GM18511 (cell line): ENCODE results near the gene TFAP2C.

Experiments used
- ATAC-seq: cut with Tn5 transposase; IDR thresholded peaks from one replicate; pipeline ENCODE4 v1.9.1; 2021; ENCODE audit warnings: mild to moderate bottlenecking, moderate library complexity; ENCODE audit not compliant: unreplicated experiment

TFAP2C gene

DNA sequence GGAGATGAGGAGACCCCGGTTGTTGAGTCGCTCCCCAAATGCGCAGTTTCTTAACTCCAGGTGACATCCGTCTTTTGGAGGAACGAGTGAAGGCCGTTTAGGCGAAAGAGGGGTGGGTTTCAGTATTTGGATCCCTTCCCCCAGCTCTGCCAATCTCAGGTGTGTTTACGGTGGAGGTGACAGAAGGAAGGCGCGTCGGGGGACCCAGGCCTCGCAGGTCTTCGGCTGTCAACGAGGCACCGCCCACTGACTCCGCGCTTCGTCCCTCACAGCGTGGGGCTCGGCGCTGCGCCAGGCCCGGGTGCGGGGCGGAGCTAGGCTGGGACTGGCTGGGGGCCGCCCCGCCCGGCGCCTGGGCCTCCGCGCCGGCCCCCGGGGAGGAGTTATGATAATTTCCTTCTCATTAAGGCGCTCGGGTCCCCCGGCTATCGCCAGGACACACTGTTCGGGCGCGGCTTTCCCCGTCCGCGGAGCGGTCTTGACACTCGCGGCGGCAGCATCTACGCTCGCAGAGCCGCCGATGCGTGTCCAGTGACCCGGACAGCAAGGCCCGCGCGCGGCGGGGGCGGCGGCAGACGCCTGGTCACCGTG lies at the start of gene TFAP2C:
TSS of gene TFAP2C (plus strand) at position 434 of the 591 bp plus-strand sequence. CDS start 239 bp downstream, outside the sequence.
- ATAC-seq, result peak; percentile 69

DNA sequence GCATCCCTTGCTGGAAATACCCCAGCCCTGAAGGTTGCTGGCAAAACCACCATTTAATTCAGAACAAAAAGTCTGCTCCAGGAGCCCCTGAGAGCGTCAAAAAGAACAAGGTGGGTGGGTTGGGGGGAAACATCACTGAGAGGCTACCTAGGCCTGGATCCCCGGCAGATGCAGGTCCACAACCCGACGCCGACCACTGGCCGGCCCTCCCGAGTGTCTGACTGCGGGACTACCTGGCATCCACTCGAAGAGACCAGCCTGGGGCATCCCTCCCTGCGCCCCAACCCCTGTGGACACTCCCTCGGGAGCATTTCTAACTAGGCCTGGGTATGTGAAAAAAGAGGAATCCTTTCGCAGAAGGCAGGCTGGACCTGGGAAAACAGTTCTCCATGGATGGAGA lies 48.9 kb upstream of the TFAP2C start:
- no peak for ATAC-seq

DNA sequence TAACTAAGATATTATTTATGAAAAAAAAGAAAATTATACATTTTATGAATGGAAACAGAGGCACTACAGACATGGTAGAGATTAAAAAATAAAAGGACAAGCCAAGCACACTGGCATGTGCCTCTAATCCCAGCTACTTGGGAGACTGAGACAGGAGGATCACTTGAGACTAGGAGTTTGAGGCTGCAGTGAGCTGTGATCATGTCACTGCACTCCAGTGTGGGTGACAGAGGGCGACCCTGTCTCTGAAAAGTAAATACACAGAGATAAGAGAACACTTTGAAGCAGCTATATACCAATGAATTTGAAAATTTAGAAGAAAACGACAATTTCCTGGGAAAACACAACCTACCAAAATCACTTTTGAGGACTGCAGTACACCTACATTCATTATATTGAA lies 47.4 kb upstream of the TFAP2C start:
- ATAC-seq, result no peak

DNA sequence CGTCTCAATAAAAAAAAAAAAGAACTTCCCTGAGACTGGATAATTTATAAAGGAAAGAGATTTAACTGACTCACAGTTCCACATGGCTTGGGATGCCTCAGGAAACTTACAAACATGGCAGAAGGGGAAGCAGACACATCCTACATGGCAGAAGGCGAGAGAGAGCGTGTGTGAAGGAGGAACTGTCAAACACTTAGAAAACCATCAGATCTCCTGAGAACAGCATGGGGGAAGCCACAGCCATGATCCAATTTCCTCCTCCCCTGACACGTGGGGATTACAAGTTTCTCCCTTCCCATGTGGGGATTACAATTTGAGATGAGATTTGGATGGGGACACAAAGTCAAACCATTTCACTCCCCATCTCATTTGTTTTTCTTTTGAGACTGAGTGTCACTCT lies 46.6 kb upstream of the TFAP2C start:
- ATAC-seq, result no peak

DNA sequence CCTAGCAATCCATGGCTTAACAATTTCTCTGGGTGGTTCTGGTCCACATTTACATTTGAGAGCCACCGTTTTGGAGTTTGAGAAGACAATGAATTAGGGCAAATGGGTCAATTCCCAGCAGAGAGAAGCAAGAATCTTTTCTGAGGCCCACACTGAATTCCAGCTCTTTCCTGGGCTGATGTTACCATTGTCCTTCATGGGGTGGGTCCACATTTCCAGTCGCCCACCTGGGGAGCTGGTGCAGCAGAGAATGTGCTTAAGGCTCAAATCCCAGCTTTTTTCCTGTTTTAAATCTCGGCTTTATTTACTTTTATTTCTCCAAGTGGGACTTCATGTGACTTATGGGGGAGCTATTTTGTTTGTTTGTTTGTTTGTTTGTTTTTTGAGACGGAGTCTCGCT lies 44.2 kb upstream of the TFAP2C start:
- no peak for ATAC-seq

DNA sequence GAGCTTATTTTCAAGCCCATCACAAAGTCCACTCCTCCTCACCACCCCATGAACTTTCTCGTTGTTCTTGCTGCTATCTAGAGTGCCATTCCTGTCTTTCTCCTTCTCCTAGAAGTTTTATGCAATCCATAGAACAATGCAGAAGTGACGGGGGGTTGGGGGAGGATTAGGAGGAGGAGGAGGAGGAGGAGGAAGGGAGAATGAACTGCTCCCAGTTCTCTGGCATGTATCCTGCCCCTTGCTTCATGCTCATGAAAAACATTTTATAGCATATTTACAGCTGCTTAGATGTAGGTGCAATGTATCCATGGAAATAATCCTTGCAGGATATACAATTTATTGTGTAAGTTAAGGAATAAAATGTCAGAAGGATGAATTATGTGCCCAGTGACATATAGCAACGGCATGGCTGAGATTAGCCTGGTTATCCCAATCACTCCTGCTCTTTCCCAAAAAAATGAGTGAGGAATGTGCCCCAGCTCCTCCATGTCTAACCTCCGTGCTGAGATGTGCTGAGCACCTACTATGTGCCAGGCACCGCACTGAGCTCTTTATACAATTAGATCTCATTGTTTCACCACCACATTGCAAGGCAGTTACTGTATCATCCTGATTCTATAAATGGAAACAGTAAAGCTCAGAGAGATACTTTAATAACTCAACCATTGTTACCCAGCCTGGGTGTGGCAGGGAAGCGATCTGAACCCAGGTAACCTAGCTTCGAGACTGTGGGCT lies 41.6 kb upstream of the TFAP2C start:
- ATAC-seq, result no peak

DNA sequence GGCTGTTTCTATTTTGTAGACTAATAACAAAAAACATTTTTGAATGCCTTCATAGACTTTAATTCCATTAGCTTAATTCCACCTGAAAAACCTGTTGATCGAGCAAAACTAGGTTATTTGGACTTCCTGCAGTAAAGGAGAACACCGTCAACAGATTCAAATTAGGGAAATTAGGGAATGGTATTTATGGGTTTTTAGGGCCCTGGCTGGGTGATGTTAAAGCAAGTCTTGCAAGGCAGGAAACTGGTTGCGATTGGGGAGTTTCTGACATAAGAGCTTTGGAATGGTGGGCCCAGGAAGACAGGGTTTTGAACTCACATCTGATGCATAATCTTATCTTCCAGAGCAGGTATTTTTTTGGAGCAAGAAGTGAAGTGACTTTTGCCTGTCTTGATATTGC lies 40.1 kb upstream of the TFAP2C start:
- no peak for ATAC-seq

DNA sequence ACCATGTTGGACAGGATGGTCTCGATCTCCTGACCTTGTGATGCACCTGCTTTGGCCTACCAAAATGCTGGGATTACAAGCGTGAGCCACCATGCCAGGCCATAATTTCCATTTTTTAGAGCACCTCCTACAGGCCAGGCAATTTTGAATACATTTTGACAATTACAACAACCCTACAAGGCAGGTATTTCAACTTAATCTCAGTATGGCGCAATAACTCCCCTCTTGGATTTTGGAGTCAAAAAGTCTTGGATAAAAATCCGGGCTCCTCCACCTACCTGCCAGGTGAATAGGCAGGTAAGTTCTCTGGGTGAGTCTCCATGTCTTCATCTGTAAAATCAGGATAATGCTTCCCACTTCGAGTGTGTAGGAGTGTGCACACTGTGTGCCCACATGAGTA lies 39.5 kb upstream of the TFAP2C start:
- no peak for ATAC-seq

DNA sequence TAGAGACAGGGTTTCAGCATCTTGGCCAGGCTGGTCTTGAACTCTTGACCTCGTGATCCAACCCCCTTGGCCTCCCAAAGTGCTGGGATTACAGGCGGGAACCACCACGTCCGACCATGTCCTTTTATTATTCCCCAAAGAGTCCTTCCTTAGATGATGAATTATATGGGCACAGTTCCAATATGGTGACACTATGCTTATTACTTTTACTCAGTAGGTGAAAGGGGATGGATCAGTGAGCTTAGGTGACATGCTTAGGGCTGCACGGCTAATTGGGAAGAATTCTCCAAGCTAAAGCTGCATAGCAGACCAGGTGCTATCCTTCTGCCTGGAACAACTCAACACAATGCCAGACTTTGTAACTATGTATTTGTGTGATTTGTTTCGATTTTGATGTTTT lies 38.2 kb upstream of the TFAP2C start:
- no peak for ATAC-seq

DNA sequence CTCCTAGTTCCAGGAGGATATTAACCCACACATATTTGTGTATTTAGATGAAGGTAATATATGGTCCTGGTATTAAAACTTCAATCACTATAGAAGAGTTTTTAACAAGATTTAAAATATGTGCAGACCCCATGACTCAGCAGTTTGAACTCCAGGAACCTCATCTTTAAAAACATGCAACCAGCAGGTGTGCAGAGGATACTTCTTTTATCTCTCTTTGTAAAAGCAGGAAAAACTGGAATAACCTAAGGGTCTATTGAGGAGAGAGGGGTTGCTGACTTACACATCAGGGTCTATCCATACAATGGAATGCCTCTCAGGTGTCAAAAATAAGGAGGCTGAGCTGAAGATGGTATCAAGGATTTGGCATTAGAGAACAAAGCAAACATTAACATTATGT lies 36.9 kb upstream of the TFAP2C start:
- no peak for ATAC-seq

DNA sequence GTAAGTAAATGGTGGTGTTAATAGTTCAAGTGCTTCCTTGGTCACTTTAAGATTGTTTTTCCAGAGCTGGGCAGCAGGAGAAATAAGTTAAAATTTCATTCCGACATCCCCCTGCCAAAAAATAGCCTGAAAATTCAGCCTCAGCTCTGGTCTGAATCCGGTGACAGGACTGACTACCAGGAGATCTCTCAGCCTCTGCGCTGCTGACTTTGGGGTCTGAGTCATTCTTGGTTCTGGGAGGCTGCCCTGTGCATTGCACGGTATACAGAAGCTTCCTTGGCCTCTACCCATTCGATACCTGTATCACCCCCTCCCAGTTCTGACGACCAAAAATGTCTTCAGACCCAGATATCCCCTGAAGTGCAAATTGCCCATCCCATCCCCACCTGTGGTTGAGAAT lies 36.3 kb upstream of the TFAP2C start:
- ATAC-seq, result no peak

DNA sequence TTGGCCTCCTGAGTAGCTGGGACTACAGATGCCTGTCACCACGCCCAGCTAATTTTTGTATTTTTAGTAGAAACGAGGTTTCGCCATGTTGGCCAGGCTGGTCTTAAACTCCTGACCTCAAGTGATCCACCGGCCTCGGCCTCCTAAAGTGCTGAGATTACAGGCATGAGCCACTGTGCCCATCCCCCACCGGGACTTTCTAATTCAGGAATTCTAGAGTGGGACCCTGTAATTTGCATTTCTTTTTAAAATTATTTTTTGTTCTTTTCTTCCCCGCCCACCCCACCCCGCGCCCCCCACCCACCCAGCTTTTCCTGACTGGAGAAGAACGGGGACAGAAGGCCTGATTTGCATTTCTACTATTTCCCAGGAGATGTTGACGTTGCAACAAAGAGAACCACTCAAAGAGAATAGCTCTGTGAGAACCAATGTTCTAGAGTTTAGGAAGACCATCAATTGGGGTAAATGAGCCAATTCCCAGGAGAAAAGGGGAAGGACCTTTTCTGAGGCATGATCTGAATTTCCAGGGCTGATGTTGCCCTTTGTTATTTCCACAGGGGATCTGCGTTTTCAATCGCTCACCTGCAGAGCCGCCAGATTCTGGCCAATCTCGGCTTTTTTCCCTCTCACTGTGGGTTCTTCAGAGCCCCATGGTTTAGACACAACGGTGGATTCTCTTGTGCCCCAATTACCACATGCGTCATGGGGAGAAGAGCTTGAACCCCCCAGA lies 33.2 kb upstream of the TFAP2C start:
- no peak for ATAC-seq

DNA sequence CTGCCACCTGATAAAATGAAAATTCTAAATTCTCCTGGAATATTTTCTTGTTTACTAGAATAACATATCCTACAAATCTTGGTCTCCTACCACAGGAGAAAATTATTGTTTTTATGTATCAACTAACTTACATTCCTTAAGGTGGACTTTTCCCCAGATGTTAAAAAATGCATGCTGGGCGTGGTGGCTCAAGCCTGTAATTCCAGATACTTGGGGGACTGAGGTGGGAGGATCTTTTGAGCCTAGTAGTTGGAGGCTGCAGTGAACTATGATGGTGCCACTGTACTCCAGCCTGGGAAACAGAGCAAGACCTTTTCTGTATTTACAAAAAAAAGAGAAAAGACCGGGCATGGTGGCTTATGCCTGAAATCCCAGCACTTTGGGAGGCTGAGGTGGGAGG lies 27.9 kb upstream of the TFAP2C start:
- no peak for ATAC-seq

DNA sequence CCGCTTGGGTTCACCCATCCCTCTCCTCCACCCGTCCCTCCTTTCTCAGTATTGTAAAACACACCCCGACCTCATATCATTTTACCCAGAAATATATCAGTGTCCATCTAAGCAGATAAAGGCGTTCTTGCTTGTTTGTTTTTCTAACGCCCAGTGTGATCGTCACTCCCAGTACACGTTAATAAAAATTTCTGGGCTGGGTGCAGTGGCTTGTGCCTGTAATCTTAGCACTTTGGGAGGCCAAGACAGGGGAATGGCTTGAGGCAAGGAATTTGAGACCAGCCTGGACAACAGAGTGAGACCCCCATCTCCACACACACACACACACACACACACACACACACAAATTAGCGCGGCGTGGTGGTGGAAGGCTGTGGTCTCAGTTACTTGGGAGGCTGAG lies 24.4 kb upstream of the TFAP2C start:
- no peak for ATAC-seq

DNA sequence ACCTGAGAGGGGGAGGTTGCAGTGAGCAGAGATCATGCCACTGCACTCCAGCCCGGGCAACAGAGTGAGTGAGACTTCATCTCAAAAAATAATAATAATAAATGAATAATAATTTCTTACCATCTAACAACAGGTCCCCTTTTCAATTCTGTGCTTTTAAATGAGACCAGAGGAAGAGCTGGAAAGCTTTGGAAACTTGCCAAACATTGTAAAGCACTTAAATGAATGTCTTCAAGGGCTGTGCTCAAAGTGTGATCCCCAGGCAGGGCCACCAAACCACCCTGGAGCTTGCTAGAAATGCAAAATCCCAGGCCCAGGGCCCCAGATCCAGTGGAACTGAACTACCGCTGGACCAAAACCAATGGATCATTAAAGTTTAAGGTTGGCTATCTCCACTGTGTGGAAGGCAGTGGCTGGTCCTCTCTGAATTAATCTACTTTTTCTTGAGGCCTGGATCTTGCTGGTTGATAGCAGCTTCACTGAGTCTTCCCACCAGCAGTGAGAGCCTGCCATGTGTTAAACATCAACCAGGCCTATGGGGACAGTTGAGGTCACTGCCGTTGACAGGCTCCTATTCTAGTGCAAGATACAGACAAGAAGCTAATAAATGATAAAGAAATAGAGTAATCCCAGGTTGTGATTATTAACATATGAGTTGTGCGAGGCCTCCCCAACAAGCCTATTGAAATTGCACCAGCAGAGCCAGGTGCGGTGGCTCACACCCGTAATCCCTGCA lies 23.7 kb upstream of the TFAP2C start:
- no peak for ATAC-seq

DNA sequence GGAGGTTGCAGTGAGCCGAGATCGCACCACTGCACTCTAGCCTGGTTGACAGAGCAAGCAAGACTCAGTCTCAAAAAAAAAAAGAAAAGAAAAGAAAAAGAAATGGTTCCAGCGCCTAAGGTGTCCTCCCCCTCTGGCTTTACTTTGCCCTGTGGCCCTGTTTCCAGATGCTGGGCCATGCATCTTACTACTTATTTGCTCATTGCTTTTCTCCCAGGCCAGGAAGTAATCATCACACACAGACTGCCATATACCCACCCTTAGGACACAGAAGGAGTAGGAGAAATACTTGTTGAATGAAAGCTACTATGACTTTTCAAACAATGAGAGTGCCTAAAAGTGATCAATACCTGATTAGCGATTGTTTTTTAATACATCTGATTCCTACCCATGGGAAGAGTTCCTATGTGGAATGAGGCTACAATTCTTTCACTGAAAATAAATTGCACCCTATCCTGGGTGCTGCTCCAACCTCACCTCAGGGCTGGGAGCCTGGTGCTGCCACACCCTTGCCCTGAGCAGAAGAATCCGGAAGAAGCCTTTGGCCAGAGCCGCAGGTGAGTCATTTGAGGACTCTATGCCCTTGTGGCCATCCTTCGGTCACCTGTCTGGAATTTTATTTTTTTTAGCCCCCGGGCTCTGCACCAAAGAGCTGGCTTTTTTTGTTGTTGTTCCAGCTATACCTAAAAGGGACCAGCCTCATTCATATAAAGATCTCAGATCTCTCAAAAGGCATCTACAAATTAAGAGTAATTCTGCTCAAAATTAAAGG lies 22.7 kb upstream of the TFAP2C start:
- ATAC-seq, result no peak

DNA sequence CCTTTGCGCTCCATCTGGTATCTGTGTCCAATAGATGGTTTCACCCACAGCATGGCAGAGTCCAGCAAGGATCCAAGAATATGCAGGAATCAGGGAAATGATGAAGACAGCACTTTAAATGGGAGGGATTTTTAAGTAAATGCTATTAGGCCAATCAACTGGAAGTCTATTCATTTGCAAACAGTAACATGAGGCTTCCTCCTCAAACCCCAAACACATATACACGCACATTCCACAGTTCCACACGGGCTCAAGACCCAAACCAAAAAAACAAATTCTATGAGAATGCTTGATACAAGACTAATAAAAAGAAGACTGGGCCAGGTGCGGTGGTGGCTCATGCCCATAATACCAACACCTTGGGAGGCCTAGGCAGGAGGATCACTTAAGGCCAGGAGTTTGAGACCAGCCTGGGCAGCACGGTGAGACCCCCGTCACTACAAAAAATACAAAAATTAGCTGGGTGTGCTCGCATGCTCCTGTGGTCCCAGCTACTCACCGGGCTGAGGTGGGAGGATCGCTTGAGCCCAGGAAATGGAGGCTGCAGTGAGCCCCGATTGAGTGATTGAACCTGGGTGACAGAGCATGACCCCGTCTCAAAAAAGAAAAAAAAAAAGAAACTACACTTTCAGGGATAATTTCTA lies 21.9 kb upstream of the TFAP2C start:
- no peak for ATAC-seq

DNA sequence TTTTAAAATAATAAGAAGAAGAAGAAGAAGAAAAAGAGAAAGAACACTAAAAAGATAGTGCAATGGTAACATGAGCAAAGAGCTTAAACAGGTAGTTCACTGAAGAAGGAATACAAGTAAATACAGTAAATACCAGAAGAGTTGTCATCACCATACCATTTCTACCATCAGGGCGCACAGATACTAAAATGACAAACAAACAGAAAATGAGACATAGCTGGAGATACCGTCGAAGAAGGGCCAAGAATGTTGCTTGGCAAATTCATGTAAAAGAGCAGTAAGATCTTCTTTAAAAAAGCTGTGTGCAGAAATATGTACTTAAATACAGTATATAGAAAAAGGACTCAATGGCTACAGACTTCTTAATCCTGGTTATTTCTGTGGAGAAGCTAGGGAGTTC lies 20.7 kb upstream of the TFAP2C start:
- no peak for ATAC-seq

DNA sequence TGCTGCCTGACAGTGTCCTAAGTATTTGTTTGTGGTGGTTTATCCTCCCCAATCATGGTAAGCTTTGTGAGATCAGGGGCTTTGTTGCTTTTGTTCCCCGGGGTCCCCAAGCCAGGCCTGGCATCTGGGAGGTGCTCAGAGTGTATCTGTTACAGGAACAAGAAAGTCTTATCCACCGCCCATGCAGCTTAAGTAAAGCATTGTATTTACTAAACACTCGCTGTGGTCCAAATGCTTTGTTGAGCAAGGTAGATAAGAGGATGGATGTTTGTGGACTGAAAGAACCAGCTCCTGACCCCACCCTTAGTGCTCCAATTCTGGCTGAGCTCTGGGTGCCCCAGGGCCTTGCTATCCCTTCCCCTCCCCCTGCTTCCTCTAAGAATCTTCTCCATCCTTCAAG lies 19.8 kb upstream of the TFAP2C start:
- no peak for ATAC-seq

DNA sequence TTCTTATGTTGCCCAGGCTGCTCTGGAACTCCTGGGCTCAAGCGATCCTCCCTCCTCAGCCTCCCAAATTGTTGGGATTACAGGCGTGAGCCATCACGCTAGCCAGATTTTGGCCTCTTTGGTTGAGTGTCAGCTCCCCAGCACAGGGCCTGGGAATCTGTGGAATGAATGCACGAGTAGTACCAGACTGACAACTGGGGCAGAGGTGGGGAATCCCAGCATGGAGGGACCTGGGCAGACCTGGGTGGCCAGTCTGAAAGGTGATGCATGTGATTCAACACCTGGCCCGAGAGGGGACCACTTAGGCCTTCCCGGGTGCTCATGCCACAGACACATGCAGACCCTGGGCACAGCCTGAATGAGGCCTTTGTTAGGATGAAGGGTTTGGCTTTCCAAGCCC lies 19.0 kb upstream of the TFAP2C start:
- ATAC-seq, result no peak
